Measurements from ENCODE around the gene F11. TPM values are rescaled to one million over a fixed set of nuclear protein-coding genes. Genes with fewer than 3 reads are reported as not detected.
A peak's percentile ranks its signal among the peaks of the same experiment; 100 is the strongest.

Gene F11
- total and polyA plus RNA-seq, 2 of the 13 experiments (the other 11 are each of a cell fraction or from before 2014, with no cell fraction given) = 35.1 to 58.0 TPM

GRCh38 chr4:186227221-186227620 lies 38.8 kb upstream of the F11 start, which contains the start of gene KLKB1 (continued):
- TF ChIP-seq HCFC1 (IDR thresholded peaks at IDR 0.05; ENCODE audit: low read depth, low read length) (no peak), MED1 (CRISPR knock-in tag; IDR thresholded peaks at IDR 0.05) (peak; percentile 44; the same call in 1 of the 2 replicates), ZNF577 (CRISPR knock-in tag; IDR thresholded peaks at IDR 0.05; ENCODE audit: borderline replicate concordance, low read depth) (no peak), ZBTB26 (CRISPR knock-in tag; IDR thresholded peaks at IDR 0.05; ENCODE audit: borderline replicate concordance) (no peak), ZC3H13 (CRISPR knock-in tag; IDR thresholded peaks at IDR 0.05) (no peak), RXRB (CRISPR knock-in tag; IDR thresholded peaks at IDR 0.05; ENCODE audit: borderline replicate concordance) (peak; percentile 28; the same call in 1 of the 2 replicates), HOXA9 (CRISPR knock-in tag; IDR thresholded peaks at IDR 0.05; ENCODE audit: borderline replicate concordance) (no peak), MBD4 (IDR thresholded peaks at IDR 0.05; ENCODE audit: borderline replicate concordance, low read length) (no peak), ZNF775 (CRISPR knock-in tag; IDR thresholded peaks at IDR 0.05; ENCODE audit: borderline replicate concordance) (no peak), SPEN (CRISPR knock-in tag; IDR thresholded peaks at IDR 0.05; ENCODE audit: low read depth) (no peak), KLF16 (CRISPR knock-in tag; IDR thresholded peaks at IDR 0.05) (0 out of 4 replicates have a peak, but pooled peaks of 1 of the 2 experiments have one; percentile 43), ZNF720 (CRISPR knock-in tag; IDR thresholded peaks at IDR 0.05) (no peak), MEF2D (CRISPR knock-in tag; IDR thresholded peaks at IDR 0.05) (no peak), DDIT3 (CRISPR knock-in tag; IDR thresholded peaks at IDR 0.05) (no peak), GLMP (CRISPR knock-in tag; IDR thresholded peaks at IDR 0.05; ENCODE audit: borderline replicate concordance) (no peak), ELK4 (CRISPR knock-in tag; IDR thresholded peaks at IDR 0.05; ENCODE audit: borderline replicate concordance) (no peak), MED8 (CRISPR knock-in tag; IDR thresholded peaks at IDR 0.05; ENCODE audit: insufficient replicate concordance) (no peak), ZNF12 (CRISPR knock-in tag; IDR thresholded peaks at IDR 0.05) (no peak), PTBP1 (IDR thresholded peaks at IDR 0.05; ENCODE audit: low read depth, low read length, poor library complexity, severe bottlenecking) (no peak), ZNF441 (CRISPR knock-in tag; IDR thresholded peaks at IDR 0.05; ENCODE audit: borderline replicate concordance) (no peak), RXRA (CRISPR knock-in tag; IDR thresholded peaks at IDR 0.05) (no peak), ZNF678 (CRISPR knock-in tag; IDR thresholded peaks at IDR 0.05) (no peak)
- TF ChIP-seq, protein P1, sequence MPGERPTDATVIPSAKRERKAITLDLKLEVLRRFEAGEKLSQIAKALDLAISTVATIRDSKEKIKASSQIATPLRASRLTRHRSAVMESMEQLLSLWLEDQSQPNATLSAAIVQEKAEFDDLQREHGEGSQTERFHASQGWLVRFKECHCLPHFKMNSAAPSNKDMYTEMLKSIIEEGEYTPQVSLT (CRISPR knock-in tag; IDR thresholded peaks at IDR 0.05; ENCODE audit: borderline replicate concordance, low read depth) = no peak
- TF ChIP-seq, protein P2, sequence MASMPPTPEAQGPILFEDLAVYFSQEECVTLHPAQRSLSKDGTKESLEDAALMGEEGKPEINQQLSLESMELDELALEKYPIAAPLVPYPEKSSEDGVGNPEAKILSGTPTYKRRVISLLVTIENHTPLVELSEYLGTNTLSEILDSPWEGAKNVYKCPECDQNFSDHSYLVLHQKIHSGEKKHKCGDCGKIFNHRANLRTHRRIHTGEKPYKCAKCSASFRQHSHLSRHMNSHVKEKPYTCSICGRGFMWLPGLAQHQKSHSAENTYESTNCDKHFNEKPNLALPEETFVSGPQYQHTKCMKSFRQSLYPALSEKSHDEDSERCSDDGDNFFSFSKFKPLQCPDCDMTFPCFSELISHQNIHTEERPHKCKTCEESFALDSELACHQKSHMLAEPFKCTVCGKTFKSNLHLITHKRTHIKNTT (CRISPR knock-in tag; IDR thresholded peaks at IDR 0.05) = no peak
- TF ChIP-seq, protein P3, sequence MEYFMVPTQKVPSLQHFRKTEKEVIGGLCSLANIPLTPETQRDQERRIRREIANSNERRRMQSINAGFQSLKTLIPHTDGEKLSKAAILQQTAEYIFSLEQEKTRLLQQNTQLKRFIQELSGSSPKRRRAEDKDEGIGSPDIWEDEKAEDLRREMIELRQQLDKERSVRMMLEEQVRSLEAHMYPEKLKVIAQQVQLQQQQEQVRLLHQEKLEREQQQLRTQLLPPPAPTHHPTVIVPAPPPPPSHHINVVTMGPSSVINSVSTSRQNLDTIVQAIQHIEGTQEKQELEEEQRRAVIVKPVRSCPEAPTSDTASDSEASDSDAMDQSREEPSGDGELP (IDR thresholded peaks at IDR 0.05; ENCODE audit: borderline replicate concordance, low read depth) = peak; percentile 90

All from HepG2 (cell line).